Measurements from ENCODE around the gene PTAR1. TPM values are rescaled to one million over a fixed set of nuclear protein-coding genes. Genes with fewer than 3 reads are reported as not detected.
A peak's percentile ranks its signal among the peaks of the same experiment; 100 is the strongest.

The PTAR1 gene
- total and polyA plus RNA-seq, 8 donors: 6.2 to 32.5 (median 21.7) TPM

- intact Hi-C loops (cut with DNase I): no loop called here
Measured at GRCh38 chr9:69762527-69762926, 2.7 kb upstream of the PTAR1 start.

GRCh38 chr9:69760278-69760610 is 433 bp upstream of the PTAR1 start:
- peak in 3 of 6 donors; percentile 5 to 43 (median 18) for DNase-seq
- ATAC-seq: peak in 3 of 4 donors; percentile 1

More at GRCh38 chr9:69762527-69762926, 2.7 kb upstream of the PTAR1 start:
- no peak for TF ChIP-seq CTCF (IDR thresholded peaks at IDR 0.05)
- FAIRE-seq (no peak), DNase-seq (no peak), ATAC-seq (no peak)
- H3K36me3 ChIP-seq: no peaks in the 10 kb centered on the region
- no peaks in the 10 kb centered on the region for H3K27me3 ChIP-seq
- no peaks in the 10 kb centered on the region for H3K9me3 ChIP-seq
- H3K27ac ChIP-seq: no peak overlapping the region
- peaks cover 0 to 10% (median 0%) of the 10 kb centered on the region in 3 donors for H3K4me1 ChIP-seq
- H3K4me3 ChIP-seq: no peak overlapping the region
- WGBS, 2 donors: 76 to 97% methylated on average over 1 of the region's 1 CpG

GRCh38 chr9:69759021-69759420 is 790 bp downstream of the PTAR1 start:
- 0 to 1% methylated on average over 5 of the region's 5 CpGs for WGBS, 2 donors
- intact Hi-C loops (cut with DNase I): no loop called here
- Histone ChIP-seq H3K27me3 (no peaks in the 10 kb centered on the region), H3K4me3 (peak overlapping the region; percentile 68 to 83 (median 78)), H3K4me1 (peaks cover 0 to 13% (median 0%) of the 10 kb centered on the region in 3 donors), H3K9me3 (no peaks in the 10 kb centered on the region), H3K27ac (peak overlapping the region; percentile 81 to 98 (median 93)), H3K36me3 (no peaks in the 10 kb centered on the region)
- DNase-seq (no peak), ATAC-seq (peak in 2 of 4 donors; percentile 5 to 9), FAIRE-seq (no peak)
- no peak for TF ChIP-seq CTCF (IDR thresholded peaks at IDR 0.05)

More at GRCh38 chr9:69760278-69760610, 433 bp upstream of the PTAR1 start:
- no peak for TF ChIP-seq CTCF (IDR thresholded peaks at IDR 0.05)
- Histone ChIP-seq H3K27me3 (no peaks in the 10 kb centered on the region), H3K27ac (peak overlapping the region; percentile 12 to 98 (median 93)), H3K4me1 (peaks cover 0 to 13% (median 0%) of the 10 kb centered on the region in 3 donors), H3K36me3 (no peaks in the 10 kb centered on the region), H3K9me3 (no peaks in the 10 kb centered on the region), H3K4me3 (peak overlapping the region; percentile 25 to 83 (median 78))
- intact Hi-C loops (cut with DNase I): no loop called here
- 20 to 22% methylated on average over 7 of the region's 7 CpGs for WGBS, 2 donors
- FAIRE-seq: no peak

GRCh38 chr9:69757996-69758675 is 1.7 kb downstream of the PTAR1 start:
- ATAC-seq (no peak), DNase-seq (no peak), FAIRE-seq (no peak)
- H3K36me3 ChIP-seq: no peaks in the 10 kb centered on the region
- H3K27ac ChIP-seq: peak overlapping the region in 2 of 4 donors; percentile 96 to 98
- TF ChIP-seq CTCF (IDR thresholded peaks at IDR 0.05): no peak
- 48 to 55% methylated on average over 6 of the region's 6 CpGs for WGBS, 2 donors
- H3K4me3 ChIP-seq: peak overlapping the region in 2 of 4 donors; percentile 78 to 83
- no peaks in the 10 kb centered on the region for H3K9me3 ChIP-seq
- H3K4me1 ChIP-seq: peaks cover 0 to 13% (median 0%) of the 10 kb centered on the region in 3 donors
- intact Hi-C loops (cut with DNase I): no loop called here
- no peaks in the 10 kb centered on the region for H3K27me3 ChIP-seq

GRCh38 chr9:69755205-69755604 is 4.6 kb downstream of the PTAR1 start:
- 66 to 75% methylated on average over 2 of the region's 2 CpGs for WGBS, 2 donors
- Histone ChIP-seq H3K27ac (no peak overlapping the region), H3K4me1 (peaks cover 3 to 15% (median 10%) of the 10 kb centered on the region in 3 donors), H3K9me3 (no peaks in the 10 kb centered on the region), H3K36me3 (no peaks in the 10 kb centered on the region), H3K4me3 (no peak overlapping the region), H3K27me3 (no peaks in the 10 kb centered on the region)
- intact Hi-C loops (cut with DNase I): no loop called here
- no peak for TF ChIP-seq CTCF (IDR thresholded peaks at IDR 0.05)
- DNase-seq: no peak
- ATAC-seq: no peak
- FAIRE-seq: no peak
